Measurements from ENCODE around the gene SLC2A2. TPM values are rescaled to one million over a fixed set of nuclear protein-coding genes. Genes with fewer than 3 reads are reported as not detected.
A peak's percentile ranks its signal among the peaks of the same experiment; 100 is the strongest.

Gene SLC2A2
- 0.07 TPM in 2 replicates for total RNA-seq (2014; rRNA removed; shearing (Covaris generic))

GRCh38 chr3:171026597-171027293, at the start of gene SLC2A2:
Gene SLC2A2, minus strand, starts transcription at chr3:171026720. Its CDS starts 50 bp downstream, at chr3:171026670.
- no peak for DNase-seq (ENCODE audit: low spot score)

- no peak for DNase-seq (ENCODE audit: low spot score)
Measured at GRCh38 chr3:171072432-171072831, 45.9 kb upstream of the SLC2A2 start.

GRCh38 chr3:171068658-171069057, 42.1 kb upstream of the SLC2A2 start:
- DNase-seq (ENCODE audit: low spot score): no peak

DNA sequence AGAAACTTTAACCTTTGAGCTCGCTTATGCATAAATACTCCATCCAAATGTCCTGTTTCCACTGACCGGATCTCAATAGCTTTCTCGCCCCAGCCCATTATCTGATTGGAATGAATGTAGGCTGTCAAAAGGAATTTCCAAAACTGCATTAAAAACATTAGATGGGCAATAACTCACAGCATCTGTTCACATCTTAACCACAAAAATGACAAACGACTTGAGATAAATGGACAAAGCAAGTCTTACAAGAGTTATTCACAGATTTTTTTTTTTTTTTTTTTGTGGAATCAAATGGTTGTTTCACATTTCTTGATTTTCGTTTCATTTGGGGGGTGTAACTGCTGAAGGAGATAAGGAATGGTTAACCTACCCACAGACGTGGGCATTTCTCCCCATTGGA, 39.7 kb upstream of the SLC2A2 start:
- peak; percentile 83 for DNase-seq (ENCODE audit: low spot score)

- DNase-seq (ENCODE audit: low spot score): peak; percentile 38
Measured at GRCh38 chr3:171065732-171066131, 39.2 kb upstream of the SLC2A2 start.

DNA sequence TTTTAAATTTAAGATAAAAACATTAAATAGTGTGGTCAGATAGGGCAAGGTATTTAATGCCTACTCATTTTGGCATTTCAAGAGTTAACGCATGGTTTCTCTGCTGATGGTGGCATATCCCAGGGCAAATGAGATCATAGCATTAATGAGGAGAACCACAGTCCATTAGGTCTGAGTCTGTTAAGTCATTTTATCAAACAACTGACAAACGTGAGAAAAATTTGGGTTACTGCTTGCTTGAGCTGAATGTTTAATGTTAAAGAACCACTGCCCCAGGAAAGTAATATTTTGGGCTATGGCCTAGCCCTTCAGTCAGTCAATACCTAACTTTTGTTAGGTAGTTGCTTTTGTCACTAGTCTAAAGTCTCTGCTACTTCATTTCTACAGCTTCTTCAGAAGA, 37.9 kb upstream of the SLC2A2 start:
- DNase-seq (ENCODE audit: low spot score): peak; percentile 20

DNA sequence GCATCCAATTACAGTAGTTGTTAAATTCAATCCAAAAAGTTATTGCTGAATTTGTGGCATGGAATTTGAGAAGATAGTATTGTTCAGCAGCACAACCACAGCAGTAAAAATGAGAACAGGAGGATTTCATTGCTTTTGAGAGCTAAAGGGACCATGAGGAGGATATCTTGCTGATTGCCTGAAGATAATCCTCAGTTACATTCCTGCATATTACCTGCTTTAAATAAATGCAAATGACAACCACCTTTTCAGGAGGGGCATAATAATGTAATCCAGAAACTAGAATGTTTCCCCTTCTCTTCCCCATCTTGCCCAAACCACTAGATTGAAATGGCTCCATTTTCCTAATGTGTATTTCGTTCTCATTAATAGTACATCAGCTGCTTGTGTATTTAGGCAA, 35.2 kb upstream of the SLC2A2 start:
- no peak for DNase-seq (ENCODE audit: low spot score)

DNA sequence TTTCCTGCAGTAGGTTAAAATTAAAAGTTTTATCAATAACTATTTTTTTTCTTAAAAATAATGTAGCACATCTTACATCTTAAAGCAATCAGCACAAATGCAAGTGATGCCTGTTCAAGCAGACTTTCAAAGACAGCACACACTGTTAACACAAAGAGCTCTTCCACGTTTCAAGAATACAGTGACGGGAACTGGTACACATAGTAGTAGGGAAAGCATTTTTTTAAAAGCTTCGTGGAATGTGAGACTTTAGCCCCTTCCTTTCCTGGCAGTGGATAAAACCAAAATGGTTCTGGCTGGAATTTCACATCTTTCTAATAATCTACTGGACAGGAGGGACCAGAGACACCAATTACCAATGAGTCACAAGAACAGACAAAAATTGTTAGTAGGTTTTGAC, 33.5 kb upstream of the SLC2A2 start:
- no peak for DNase-seq (ENCODE audit: low spot score)

GRCh38 chr3:171058873-171059603, 32.5 kb upstream of the SLC2A2 start:
- no peak for DNase-seq (ENCODE audit: low spot score)

DNA sequence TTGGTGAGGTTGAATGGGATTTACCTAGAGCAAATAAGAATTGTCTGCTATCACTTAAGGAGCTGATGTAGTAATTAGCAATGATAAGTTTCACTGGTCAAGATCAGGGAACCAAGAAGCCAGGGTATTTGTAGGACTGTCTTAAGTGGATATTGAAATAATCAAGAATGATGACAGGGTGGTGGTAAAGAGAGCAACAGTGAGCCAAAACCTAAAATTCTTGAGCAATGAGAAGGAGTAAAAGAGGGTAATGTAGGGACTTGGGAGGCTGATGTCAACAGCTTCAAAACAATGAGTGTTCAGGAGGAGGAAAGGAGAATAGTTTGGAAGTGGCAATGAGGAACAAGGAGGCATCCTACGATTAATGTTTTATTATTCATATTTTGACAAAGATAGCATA, 31.5 kb upstream of the SLC2A2 start:
- no peak for DNase-seq (ENCODE audit: low spot score)

GRCh38 chr3:171057072-171057471, 30.6 kb upstream of the SLC2A2 start:
- DNase-seq (ENCODE audit: low spot score): no peak

DNA sequence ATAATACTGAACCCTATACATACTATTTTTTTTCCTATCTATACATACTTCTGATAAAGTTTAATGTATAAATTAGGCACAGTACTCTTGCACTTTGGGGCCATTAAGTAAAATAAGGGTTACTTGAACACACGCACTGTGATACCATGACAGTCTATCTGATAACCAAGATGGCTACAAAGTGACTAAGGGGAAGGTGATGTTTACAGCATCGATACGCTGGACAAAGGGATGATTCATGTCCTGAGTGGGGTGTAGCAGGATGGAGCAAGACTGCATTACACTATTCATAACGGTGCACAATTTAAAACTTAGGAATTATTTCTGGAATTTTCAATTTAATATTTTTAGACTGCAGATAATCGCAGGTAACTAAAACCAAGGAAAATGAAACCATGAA, 30.0 kb upstream of the SLC2A2 start:
- DNase-seq (ENCODE audit: low spot score): peak; percentile 58

GRCh38 chr3:171055336-171056178, 29.0 kb upstream of the SLC2A2 start:
- peak; percentile 43 for DNase-seq (ENCODE audit: low spot score)

- DNase-seq (ENCODE audit: low spot score): no peak
Measured at GRCh38 chr3:171054921-171055320, 28.4 kb upstream of the SLC2A2 start.

DNA sequence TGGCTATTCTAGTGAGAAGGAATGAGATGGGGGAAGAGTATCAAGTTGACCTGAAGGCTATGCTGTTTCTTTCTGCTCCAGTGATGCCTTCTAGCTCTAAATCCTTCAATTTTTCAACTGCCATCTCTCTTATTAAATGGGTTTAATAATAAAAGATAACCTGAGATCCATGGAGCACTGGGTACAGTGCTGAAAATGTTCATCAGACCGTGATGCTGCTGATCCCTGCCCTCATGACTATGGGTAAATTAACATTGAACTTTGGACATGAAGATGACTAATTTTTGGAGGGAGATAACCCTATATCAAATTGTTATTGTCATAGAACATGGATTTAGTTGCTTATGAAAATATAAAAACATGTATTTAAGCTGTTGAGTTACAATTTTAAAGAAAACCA, 27.7 kb upstream of the SLC2A2 start:
- DNase-seq (ENCODE audit: low spot score): no peak

DNA sequence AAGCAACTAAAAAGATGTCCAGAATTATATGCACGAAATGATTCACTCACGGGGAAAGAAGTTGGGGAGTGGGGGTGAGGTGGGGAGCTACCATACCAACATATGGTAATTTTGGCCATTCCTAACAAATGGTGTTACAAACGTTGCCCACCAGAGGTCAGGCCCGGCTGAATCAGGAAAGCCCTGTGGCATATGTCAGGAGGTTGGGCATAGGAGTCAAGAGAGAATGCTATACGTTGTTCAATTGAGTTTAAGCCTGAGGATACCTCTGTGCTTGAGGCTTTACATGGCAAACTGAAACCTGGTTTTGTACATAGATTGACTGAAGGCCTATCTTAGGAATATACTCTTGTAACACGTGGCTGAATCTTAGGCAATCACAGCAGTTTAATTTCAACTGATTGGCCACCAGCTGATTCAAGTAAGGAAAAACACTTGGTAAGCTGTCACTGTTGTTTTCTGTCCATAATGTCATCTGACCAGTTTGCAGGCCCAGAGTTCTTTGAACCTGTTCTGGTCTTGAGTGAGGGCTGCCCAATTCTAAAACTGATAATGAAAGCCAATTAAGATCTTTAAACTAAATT, 23.4 kb upstream of the SLC2A2 start:
- DNase-seq (ENCODE audit: low spot score): peak; percentile 57

- DNase-seq (ENCODE audit: low spot score): no peak
Measured at GRCh38 chr3:171046760-171047159, 20.2 kb upstream of the SLC2A2 start.

GRCh38 chr3:171044835-171045793, 18.6 kb upstream of the SLC2A2 start:
- DNase-seq (ENCODE audit: low spot score): peak; percentile 50

DNA sequence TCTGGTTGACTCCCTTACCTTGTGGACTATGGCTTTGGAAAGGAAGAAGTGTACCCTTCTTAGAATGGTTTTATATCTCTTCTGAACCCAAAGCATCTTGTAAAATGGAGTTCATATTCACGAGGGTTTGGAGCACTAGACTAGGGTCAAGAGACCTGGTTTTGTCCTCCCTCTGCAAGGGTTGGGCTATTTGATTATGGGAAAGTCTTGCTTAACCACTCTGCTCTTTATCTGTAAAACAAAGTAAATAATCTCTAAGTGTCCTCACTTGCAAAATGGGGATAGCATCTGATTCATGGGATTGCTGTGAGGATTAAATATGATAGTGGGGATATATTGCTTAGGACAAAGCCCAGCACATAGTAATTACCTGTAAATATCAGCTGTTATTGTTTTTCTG, 17.9 kb upstream of the SLC2A2 start:
- DNase-seq (ENCODE audit: low spot score): no peak

- no peak for DNase-seq (ENCODE audit: low spot score)
Measured at GRCh38 chr3:171039674-171040073, 13.2 kb upstream of the SLC2A2 start.

GRCh38 chr3:171038342-171038741, 11.8 kb upstream of the SLC2A2 start:
- DNase-seq (ENCODE audit: low spot score): no peak

All from A172 (cell line).